Calu3 (cell line): ENCODE data around the gene PPP2R5B. TPM values are rescaled to one million over a fixed set of nuclear protein-coding genes. Genes with fewer than 3 reads are reported as not detected.

ENCODE experiments used
- BruUV-seq: library from RNA; stranded (reverse); fragments of 400-500 nt; replicated peaks from 2 replicates; lab custom pipeline; 2021; lab: Mats Ljungman, UMichigan
- CTCF ChIA-PET: fragments of 300-600 bp; sonication (Branson Sonifier 250); formaldehyde crosslinking; loops from one replicate; lab custom pipeline; 2022; ENCODE audit warnings: antibody characterized with exemption; lab: Charles Lee
- DNase-seq: peaks from one replicate; pipeline ENCODE4 v3.0.0; 2022
- H3K27ac Mint-ChIP-seq: one replicate; pipeline ENCODE4 v1.8.0; 2022; ENCODE audit warnings: mixed read lengths; ENCODE audit not compliant: unreplicated experiment
- H3K27me3 Mint-ChIP-seq: one replicate; pipeline ENCODE4 v1.8.0; 2022; ENCODE audit warnings: mixed read lengths; ENCODE audit not compliant: unreplicated experiment
- H3K36me3 Mint-ChIP-seq: one replicate; pipeline ENCODE4 v1.8.0; 2022; ENCODE audit warnings: mild to moderate bottlenecking, moderate library complexity, mixed read lengths; ENCODE audit not compliant: insufficient read depth, unreplicated experiment
- H3K4me1 Mint-ChIP-seq: one replicate; pipeline ENCODE4 v1.8.0; 2022; ENCODE audit warnings: mild to moderate bottlenecking, low read depth, mixed read lengths; ENCODE audit not compliant: unreplicated experiment
- H3K4me3 Mint-ChIP-seq: one replicate; pipeline ENCODE4 v1.8.0; 2022; ENCODE audit warnings: mild to moderate bottlenecking, low read depth, moderate library complexity, mixed read lengths; ENCODE audit not compliant: unreplicated experiment
- H3K9me3 Mint-ChIP-seq: one replicate; pipeline ENCODE4 v1.8.0; 2022; ENCODE audit warnings: low read depth, mixed read lengths; ENCODE audit not compliant: unreplicated experiment
- intact Hi-C: fragments of 100-400 bp; cut with micrococcal nuclease; formaldehyde crosslinking; loops from one replicate; pipeline ENCODE4 v1.10.0; 2022; ENCODE audit not compliant: unreplicated experiment
- total RNA-seq: library from RNA; stranded (reverse); gene quantifications from 2 replicates; pipeline ENCODE4 v1.2.3, GENCODE V29; 2022
- TF ChIP-seq, protein P1 (sequence below): fragments of 200-600 bp; IDR thresholded peaks from one replicate; pipeline ENCODE4 v1.8.0; 2022; ENCODE audit warnings: antibody characterized with exemption; ENCODE audit not compliant: unreplicated experiment

The PPP2R5B gene
- total RNA-seq, 1 experiment from 2014 or later, result 12.2 TPM

DNA sequence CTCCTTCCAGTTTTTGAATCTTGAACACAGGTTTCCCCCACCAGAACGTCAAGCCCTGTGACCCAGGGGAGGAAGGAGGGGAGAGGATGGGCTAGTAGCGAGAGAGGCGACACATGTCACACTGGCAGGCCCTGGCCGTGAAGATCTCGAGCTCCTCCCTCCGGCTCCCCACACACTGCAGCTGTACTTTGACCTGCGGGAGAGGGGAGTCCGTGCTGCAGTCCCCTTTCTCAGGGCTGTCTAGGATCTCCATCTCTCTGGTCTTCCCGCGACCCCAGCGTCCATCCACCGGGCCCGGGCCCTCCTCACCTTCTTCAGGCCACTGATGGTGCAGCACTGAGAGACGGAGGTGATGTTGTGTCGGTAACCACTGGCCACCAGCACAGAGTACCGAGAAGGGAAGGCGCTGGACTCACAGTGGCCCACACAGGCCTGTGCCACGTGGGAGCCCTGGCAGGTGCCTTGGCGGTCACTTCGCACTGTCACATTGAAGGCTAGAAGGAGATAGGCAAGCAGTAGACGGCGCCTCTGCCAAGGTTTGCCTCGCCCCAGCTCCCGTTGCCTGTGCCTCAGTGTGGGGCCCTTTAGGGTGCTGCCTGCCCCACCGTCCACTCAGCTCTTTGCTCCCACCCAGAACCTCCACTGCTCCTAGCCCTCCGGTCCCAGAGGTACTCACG, 10.3 kb downstream of the PPP2R5B start:
- TF ChIP-seq, protein P1, sequence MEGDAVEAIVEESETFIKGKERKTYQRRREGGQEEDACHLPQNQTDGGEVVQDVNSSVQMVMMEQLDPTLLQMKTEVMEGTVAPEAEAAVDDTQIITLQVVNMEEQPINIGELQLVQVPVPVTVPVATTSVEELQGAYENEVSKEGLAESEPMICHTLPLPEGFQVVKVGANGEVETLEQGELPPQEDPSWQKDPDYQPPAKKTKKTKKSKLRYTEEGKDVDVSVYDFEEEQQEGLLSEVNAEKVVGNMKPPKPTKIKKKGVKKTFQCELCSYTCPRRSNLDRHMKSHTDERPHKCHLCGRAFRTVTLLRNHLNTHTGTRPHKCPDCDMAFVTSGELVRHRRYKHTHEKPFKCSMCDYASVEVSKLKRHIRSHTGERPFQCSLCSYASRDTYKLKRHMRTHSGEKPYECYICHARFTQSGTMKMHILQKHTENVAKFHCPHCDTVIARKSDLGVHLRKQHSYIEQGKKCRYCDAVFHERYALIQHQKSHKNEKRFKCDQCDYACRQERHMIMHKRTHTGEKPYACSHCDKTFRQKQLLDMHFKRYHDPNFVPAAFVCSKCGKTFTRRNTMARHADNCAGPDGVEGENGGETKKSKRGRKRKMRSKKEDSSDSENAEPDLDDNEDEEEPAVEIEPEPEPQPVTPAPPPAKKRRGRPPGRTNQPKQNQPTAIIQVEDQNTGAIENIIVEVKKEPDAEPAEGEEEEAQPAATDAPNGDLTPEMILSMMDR, result no peak
- Mint-ChIP-seq H3K36me3 (no peaks in the 10 kb centered on the region), H3K4me1 (no peaks in the 10 kb centered on the region), H3K4me3 (no peak overlapping the region), H3K27ac (no peak overlapping the region), H3K27me3 (peaks cover 29% of the 10 kb centered on the region), H3K9me3 (no peaks in the 10 kb centered on the region)
- no TSS peak for BruUV-seq
- intact Hi-C loops, result no loop called here
- CTCF ChIA-PET, result interaction anchor here (1.1 kb wide), 1 partner anchor 92 kb away, joined by 3 read pairs; no protein-coding TSS in a partner anchor
- DNase-seq, result no peak

DNA sequence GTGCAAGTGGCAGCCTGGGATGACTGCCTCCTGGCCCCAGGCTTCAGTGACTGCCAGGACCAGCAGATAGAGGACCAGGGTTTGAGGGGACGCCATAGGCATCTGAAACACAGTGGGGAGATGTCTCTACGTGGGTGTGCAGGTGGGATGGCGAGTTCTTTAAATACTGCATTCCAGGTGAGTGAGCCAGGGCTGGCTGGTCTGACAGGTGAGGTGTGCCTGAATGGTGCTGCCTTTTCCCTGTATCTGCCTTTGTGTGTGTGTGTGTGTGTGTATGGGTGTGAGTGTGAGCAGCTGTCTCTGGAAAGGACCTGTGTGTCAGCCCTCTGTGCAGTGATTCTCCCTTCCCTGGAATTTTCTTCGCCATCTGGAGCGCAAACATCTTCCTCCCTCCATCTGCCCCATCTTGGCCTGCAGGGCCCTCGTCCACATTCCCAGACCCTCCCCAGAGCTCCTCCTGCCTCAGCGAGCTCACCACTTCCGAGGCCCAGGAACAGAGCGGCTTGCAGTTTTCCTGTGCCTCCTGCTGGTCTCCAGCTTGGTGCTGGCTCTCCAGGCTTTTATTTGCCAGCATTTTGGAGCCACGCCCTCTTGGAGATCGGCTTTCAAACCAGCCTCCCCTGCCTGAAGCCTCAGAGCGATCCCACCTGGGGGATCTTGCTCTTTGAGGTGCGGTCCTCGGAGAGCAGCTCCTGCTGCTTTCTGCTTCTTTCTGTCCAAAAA, 11.0 kb downstream of the PPP2R5B start, which contains the start of gene GPHA2:
GPHA2 (minus strand) TSS at position 535 of the 723 bp plus-strand sequence; CDS start at position 102, 433 bp downstream.
- no peaks in the 10 kb centered on the region for H3K9me3 Mint-ChIP-seq

DNA sequence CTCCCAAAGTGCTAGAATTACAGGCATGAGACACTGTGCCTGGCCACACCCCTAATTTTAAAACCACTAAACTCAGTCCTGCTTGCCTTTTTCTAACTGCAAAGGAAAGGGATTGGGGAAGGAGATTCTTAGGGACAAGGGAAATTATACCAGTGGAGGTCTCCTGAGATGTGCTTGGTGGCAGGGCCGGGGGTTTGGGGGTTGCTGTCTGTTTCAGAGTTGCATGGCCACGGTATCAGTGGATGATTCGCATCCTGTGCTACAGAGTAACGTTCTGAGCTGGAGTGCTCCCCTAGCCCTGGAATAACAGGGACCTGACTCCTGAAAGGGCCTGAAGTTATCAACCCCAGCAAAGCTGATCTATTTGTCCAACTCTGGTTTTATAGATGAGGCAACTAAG, 12.1 kb downstream of the PPP2R5B start:
- intact Hi-C loops, result no loop called here
- H3K27ac Mint-ChIP-seq, result no peak overlapping the region
- no peaks in the 10 kb centered on the region for H3K9me3 Mint-ChIP-seq
- DNase-seq, result no peak
- CTCF ChIA-PET, result no interaction called here
- no peaks in the 10 kb centered on the region for H3K4me1 Mint-ChIP-seq
- H3K27me3 Mint-ChIP-seq, result peaks cover 38% of the 10 kb centered on the region
- TF ChIP-seq, protein P1, result no peak
- H3K36me3 Mint-ChIP-seq, result no peaks in the 10 kb centered on the region
- no TSS peak for BruUV-seq
- no peak overlapping the region for H3K4me3 Mint-ChIP-seq

More for the DNA sequence above, 11.0 kb downstream of the PPP2R5B start, which contains the start of gene GPHA2:
- peaks cover 31% of the 10 kb centered on the region for H3K27me3 Mint-ChIP-seq
- intact Hi-C loops, result no loop called here
- H3K4me3 Mint-ChIP-seq, result no peak within 1 kb of the TSS
- CTCF ChIA-PET, result no interaction called here
- no TSS peak for BruUV-seq
- TF ChIP-seq, protein P1, result no peak
- H3K4me1 Mint-ChIP-seq, result no peaks in the 10 kb centered on the region
- H3K36me3 Mint-ChIP-seq, result no peaks in the 10 kb centered on the region
- H3K27ac Mint-ChIP-seq, result no peak within 1 kb of the TSS
- no peak for DNase-seq

DNA sequence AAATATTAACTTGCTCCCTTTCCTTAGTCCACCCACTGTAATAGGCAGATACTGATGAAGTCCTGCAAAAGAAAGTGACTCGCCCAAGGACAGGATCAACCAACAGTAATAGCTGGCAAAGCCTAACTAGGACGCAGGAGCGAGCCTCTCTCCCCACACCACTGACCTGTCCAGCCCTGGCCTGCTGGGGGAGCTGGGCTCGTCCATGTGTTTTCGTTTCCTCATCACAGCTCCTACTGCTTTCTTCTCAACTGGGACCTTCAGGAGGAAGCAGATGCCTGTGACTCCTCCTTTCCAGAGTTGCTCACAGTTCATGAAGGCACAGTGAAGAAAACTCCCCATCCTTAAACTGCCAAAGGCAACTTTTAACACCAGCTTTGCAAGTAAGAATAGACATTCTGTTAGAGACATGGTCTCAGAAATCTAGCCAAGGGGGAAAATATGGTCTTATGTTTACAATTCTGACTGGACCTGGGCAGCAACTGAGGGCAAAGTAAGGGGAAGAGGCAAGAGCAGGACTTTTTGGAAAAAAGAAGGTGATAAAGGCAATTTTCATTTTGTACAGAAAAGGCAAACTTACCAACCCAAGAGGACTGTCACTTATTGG, 22.8 kb downstream of the PPP2R5B start:
- Mint-ChIP-seq H3K36me3 (no peaks in the 10 kb centered on the region), H3K9me3 (no peaks in the 10 kb centered on the region), H3K27me3 (peaks cover 20% of the 10 kb centered on the region), H3K27ac (no peak overlapping the region), H3K4me1 (no peaks in the 10 kb centered on the region), H3K4me3 (no peak overlapping the region)
- BruUV-seq, result no TSS peak
- CTCF ChIA-PET, result interaction anchor here (0.6 to 1.0 kb wide), 2 partner anchors 78 to 99 kb away, joined by 3 to 4 read pairs; no protein-coding TSS in a partner anchor
- intact Hi-C loops, result no loop called here
- TF ChIP-seq, protein P1, result no peak
- no peak for DNase-seq
